CD14-positive monocyte (primary cell): ENCODE measurements around the gene ASPA. TPM values are rescaled to one million over a fixed set of nuclear protein-coding genes. Genes with fewer than 3 reads are reported as not detected.

ENCODE experiments used
- DNase-seq, 3 donors: peaks; one replicate each; pipeline ENCODE4 v3.0.0-alpha.2; 2011 to 2022
- H2AFZ ChIP-seq: 2 replicates; pipeline ENCODE4 v1.6.0; 2012; ENCODE audit warnings: mild to moderate bottlenecking, low read depth, low read length, inconsistent platforms; ENCODE audit not compliant: insufficient read depth, poor library complexity, severe bottlenecking
- H3K27ac ChIP-seq, 2 donors: 1 replicate in 1 of 2; 2 replicates in 1 of 2; pipeline ENCODE4 v1.5.1; 2012 to 2013; ENCODE audit warnings: low read length in 2 of 2, control low read depth in 1 of 2, inconsistent platforms in 1 of 2, low read depth in 1 of 2, mild to moderate bottlenecking in 1 of 2
- H3K27me3 ChIP-seq, 2 donors: one replicate each; pipeline versions ENCODE4 v1.6.0 to v1.6.1; 2011 to 2013; ENCODE audit warnings: low read length in 2 of 2; ENCODE audit not compliant: control insufficient read depth in 2 of 2, insufficient read depth in 2 of 2
- H3K36me3 ChIP-seq, 2 donors: replicated peaks in 1 of 2; 1 replicate in 1 of 2; 2 replicates in 1 of 2; pipeline versions ENCODE4 v1.5.1 to v1.6.1; 2012 to 2013; ENCODE audit warnings: low read length in 2 of 2, control low read depth in 1 of 2, inconsistent platforms in 1 of 2, mild to moderate bottlenecking in 1 of 2; ENCODE audit not compliant: insufficient read depth in 2 of 2, control insufficient read depth in 1 of 2
- H3K4me1 ChIP-seq, 2 donors: 1 replicate in 1 of 2; 2 replicates in 1 of 2; pipeline versions ENCODE4 v1.5.1 to v1.6.1; 2012 to 2013; ENCODE audit warnings: low read length in 2 of 2, control low read depth in 1 of 2, inconsistent platforms in 1 of 2, mild to moderate bottlenecking in 1 of 2, moderate library complexity in 1 of 2; ENCODE audit not compliant: insufficient read depth in 2 of 2, control insufficient read depth in 1 of 2
- H3K4me2 ChIP-seq: replicated peaks from 2 replicates; pipeline ENCODE3; 2012; ENCODE audit warnings: low read length, moderate library complexity, mild to moderate bottlenecking; ENCODE audit not compliant: poor library complexity, severe bottlenecking; ENCODE audit errors: extremely low read depth
- H3K4me3 ChIP-seq, 3 experiments: fragments of 200-600 bp in 1 of 3; sonication (generic) in 1 of 3; replicated peaks in 1 of 3; 1 replicate in 2 of 3; 2 replicates in 1 of 3; pipeline ENCODE4 v1.5.1; 2011 to 2013; ENCODE audit warnings: low read length in 3 of 3, mild to moderate bottlenecking in 3 of 3, control low read depth in 2 of 3, low read depth in 2 of 3, inconsistent platforms in 1 of 3, moderate library complexity in 1 of 3
- H3K79me2 ChIP-seq: 2 replicates; pipeline ENCODE4 v1.6.0; 2012; ENCODE audit warnings: mild to moderate bottlenecking, control low read depth, inconsistent platforms, low read length, moderate library complexity; ENCODE audit not compliant: insufficient read depth
- H3K9ac ChIP-seq: 2 replicates; pipeline ENCODE4 v1.6.0; 2017; ENCODE audit warnings: low read length, mild to moderate bottlenecking; ENCODE audit not compliant: insufficient read depth, poor library complexity, severe bottlenecking
- H3K9me3 ChIP-seq, 2 donors: replicated peaks in 1 of 2; 1 replicate in 1 of 2; 2 replicates in 1 of 2; pipeline versions ENCODE4 v1.5.1 to v1.6.1; 2012 to 2013; ENCODE audit warnings: low read length in 2 of 2, control low read depth in 1 of 2; ENCODE audit not compliant: control insufficient read depth in 1 of 2, insufficient read depth in 1 of 2
- H4K20me1 ChIP-seq: 2 replicates; pipeline ENCODE4 v1.6.0; 2012; ENCODE audit warnings: mild to moderate bottlenecking, low read length, control low read depth, moderate library complexity; ENCODE audit not compliant: insufficient read depth
- H3K27ac Mint-ChIP-seq, 7 donors: one replicate each; pipeline ENCODE4 v1.8.0; 2020; ENCODE audit warnings: mild to moderate bottlenecking in 7 of 7, mixed read lengths in 7 of 7, moderate library complexity in 6 of 7, inconsistent platforms in 2 of 7
- H3K27me3 Mint-ChIP-seq, 3 donors: one replicate each; pipeline ENCODE4 v1.8.0; 2021 to 2022; ENCODE audit warnings: low read depth in 3 of 3, mild to moderate bottlenecking in 3 of 3, mixed read lengths in 3 of 3, moderate library complexity in 3 of 3, inconsistent platforms in 1 of 3
- H3K36me3 Mint-ChIP-seq, 2 donors: one replicate each; pipeline ENCODE4 v1.8.0; 2020; ENCODE audit warnings: mixed read lengths in 2 of 2, inconsistent platforms in 1 of 2, mild to moderate bottlenecking in 1 of 2
- H3K4me1 Mint-ChIP-seq: one replicate; pipeline ENCODE4 v1.8.0; 2020; ENCODE audit warnings: mild to moderate bottlenecking, mixed read lengths
- H3K4me3 Mint-ChIP-seq, 2 donors: one replicate each; pipeline ENCODE4 v1.8.0; 2020; ENCODE audit warnings: mild to moderate bottlenecking in 2 of 2, mixed read lengths in 2 of 2, moderate library complexity in 1 of 2
- H3K9me3 Mint-ChIP-seq, 7 donors: one replicate each; pipeline ENCODE4 v1.8.0; 2020 to 2022; ENCODE audit warnings: mixed read lengths in 7 of 7, mild to moderate bottlenecking in 6 of 7, moderate library complexity in 6 of 7, inconsistent platforms in 2 of 7
- CTCF ChIP-seq: fragments of 200-600 bp; IDR thresholded peaks from one replicate; pipeline ENCODE4 v1.8.0; 2022; ENCODE audit warnings: antibody characterized with exemption, mild to moderate bottlenecking
- WGBS: methylation state at CpG from one replicate; pipeline ENCODE4 v1.1.5; 2013; ENCODE audit warnings: missing lambda C conversion rate; ENCODE audit not compliant: insufficient coverage; 5-methylcytosine and 5-hydroxymethylcytosine counted together
- intact Hi-C, 2 donors: fragments of 100-400 bp; cut with micrococcal nuclease; formaldehyde crosslinking; loops; one replicate each; pipeline versions ENCODE4 v1.15.0 to v1.15.1; 2023
- polyA plus RNA-seq, 3 donors: library from polyadenylated mRNA; depleted of rRNA in 1 of 3; unstranded in 2 of 3; stranded (reverse) in 1 of 3; fragments of 300-500 nt in 2 of 3; fragments of >200 nt in 1 of 3; fragmentation: Illumina TruSeq in 2 of 3; gene quantifications; 1 replicate in 2 of 3; 2 replicates in 1 of 3; pipeline ENCODE4 v1.2.3, GENCODE V29; 2012 to 2021

The ASPA gene
- polyA plus RNA-seq, 3 donors = not detected

- no peaks in the 10 kb centered on the region for H3K4me1 ChIP-seq
- Mint-ChIP-seq H3K9me3 (peaks cover 0 to 19% (median 8%) of the 10 kb centered on the region in 7 donors), H3K4me3 (no peak overlapping the region), H3K36me3 (no peaks in the 10 kb centered on the region), H3K27ac (no peak overlapping the region), H3K4me1 (no peaks in the 10 kb centered on the region), H3K27me3 (peaks cover 3 to 8% (median 6%) of the 10 kb centered on the region in 3 donors)
- H3K36me3 ChIP-seq = no peaks in the 10 kb centered on the region
- H3K27ac ChIP-seq = no peak overlapping the region
- TF ChIP-seq CTCF = no peak
- H3K4me2 ChIP-seq = no peak overlapping the region
- no peaks in the 10 kb centered on the region for H3K79me2 ChIP-seq
- H4K20me1 ChIP-seq = no peaks in the 10 kb centered on the region
- no peak overlapping the region for H3K4me3 ChIP-seq
- WGBS = 97% methylated on average over 6 of the region's 7 CpGs
- H2AFZ ChIP-seq = no peak overlapping the region
- no peak for DNase-seq
- H3K9ac ChIP-seq = no peak overlapping the region
- intact Hi-C loops = no loop called here
- H3K9me3 ChIP-seq = no peaks in the 10 kb centered on the region
- H3K27me3 ChIP-seq = no peaks in the 10 kb centered on the region
Observed at GRCh38 chr17:3505008-3505407, 29.2 kb downstream of the ASPA start.

GRCh38 chr17:3506054-3506453, 30.3 kb downstream of the ASPA start:
- no peak overlapping the region for H3K27ac ChIP-seq
- H3K4me1 Mint-ChIP-seq = no peaks in the 10 kb centered on the region
- DNase-seq = no peak
- intact Hi-C loops = no loop called here
- H4K20me1 ChIP-seq = no peaks in the 10 kb centered on the region
- no peaks in the 10 kb centered on the region for H3K79me2 ChIP-seq
- no peaks in the 10 kb centered on the region for H3K27me3 ChIP-seq
- no peak overlapping the region for H3K4me3 ChIP-seq
- WGBS = 100% methylated on average over 2 of the region's 2 CpGs
- no peak overlapping the region for H2AFZ ChIP-seq
- no peak overlapping the region for H3K9ac ChIP-seq
- H3K4me3 Mint-ChIP-seq = no peak overlapping the region
- H3K9me3 ChIP-seq = no peaks in the 10 kb centered on the region
- H3K36me3 ChIP-seq = no peaks in the 10 kb centered on the region
- no peaks in the 10 kb centered on the region for H3K4me1 ChIP-seq
- H3K27ac Mint-ChIP-seq = no peak overlapping the region
- peaks cover 1 to 8% (median 3%) of the 10 kb centered on the region in 3 donors for H3K27me3 Mint-ChIP-seq
- peaks cover 0 to 11% (median 3%) of the 10 kb centered on the region in 7 donors for H3K9me3 Mint-ChIP-seq
- H3K36me3 Mint-ChIP-seq = no peaks in the 10 kb centered on the region
- TF ChIP-seq CTCF = no peak
- H3K4me2 ChIP-seq = no peak overlapping the region
